SU-DHL-6 (cell line): ENCODE results near the gene PTPN11.

Experiments
- H2AFZ ChIP-seq: fragments of 200-600 bp; sonication (generic); 2 replicates; pipeline ENCODE4 v1.6.1; 2014; ENCODE audit warnings: low read depth, mild to moderate bottlenecking, moderate library complexity, mixed read lengths, antibody characterized with exemption, low read length; ENCODE audit not compliant: severe bottlenecking
- H3F3A ChIP-seq: fragments of 200-600 bp; shearing (Covaris generic); 2 replicates; pipeline ENCODE4 v1.6.0; 2016; ENCODE audit warnings: antibody characterized with exemption, mild to moderate bottlenecking; ENCODE audit not compliant: insufficient read depth
- H3K27ac ChIP-seq: fragments of 200-600 bp; sonication (generic); 2 replicates; pipeline ENCODE4 v1.5.1; 2016; ENCODE audit warnings: low read depth, mild to moderate bottlenecking, low read length, moderate library complexity, mixed read lengths
- H3K27me3 ChIP-seq: fragments of 200-600 bp; sonication (generic), shearing (Covaris generic); 2 replicates; pipeline ENCODE4 v1.6.0; 2014; ENCODE audit warnings: mild to moderate bottlenecking, low read length
- H3K36me3 ChIP-seq: fragments of 200-600 bp; sonication (generic); 2 replicates; pipeline ENCODE4 v1.6.1; 2014; ENCODE audit warnings: mild to moderate bottlenecking, low read length, mixed read lengths
- H3K4me2 ChIP-seq: fragments of 300-600, 200-600 bp; shearing (Covaris generic), sonication (generic); 2 replicates; pipeline ENCODE4 v1.6.0; 2014; ENCODE audit warnings: low read length, low read depth, mild to moderate bottlenecking; ENCODE audit not compliant: poor library complexity, severe bottlenecking
- H3K4me3 ChIP-seq: fragments of 200-600 bp; sonication (generic); 2 replicates; pipeline ENCODE4 v1.5.1; 2014; ENCODE audit warnings: antibody characterized with exemption, low read length, mild to moderate bottlenecking, mixed read lengths; ENCODE audit not compliant: insufficient read depth, poor library complexity, severe bottlenecking
- H3K79me2 ChIP-seq: fragments of 200-600 bp; sonication (generic); 2 replicates; pipeline ENCODE4 v1.6.1; 2014; ENCODE audit warnings: mild to moderate bottlenecking, low read length, moderate library complexity; ENCODE audit not compliant: insufficient read depth
- H3K9ac ChIP-seq: fragments of 200-600 bp; sonication (generic); 2 replicates; pipeline ENCODE4 v1.7.0; 2014; ENCODE audit warnings: mild to moderate bottlenecking, low read length
- H3K9me2 ChIP-seq: fragments of 200-600 bp; sonication (generic); replicated peaks from 2 replicates; pipeline ENCODE4 v1.6.1; 2014; ENCODE audit warnings: low read length; ENCODE audit not compliant: insufficient read depth
- H3K9me3 ChIP-seq: fragments of 200-600 bp; sonication (generic); 2 replicates; pipeline ENCODE4 v1.6.1; 2014; ENCODE audit warnings: low read length, mixed read lengths; ENCODE audit not compliant: insufficient read depth
- H4K20me1 ChIP-seq: fragments of 200-600 bp; sonication (generic); 2 replicates; pipeline ENCODE4 v1.6.1; 2014; ENCODE audit warnings: low read depth, mild to moderate bottlenecking, antibody characterized with exemption, low read length, moderate library complexity, mixed read lengths
- CTCF ChIP-seq: fragments of 200-600 bp; sonication (generic); IDR thresholded peaks from one replicate; pipeline ENCODE4 v1.5.1; 2017; ENCODE audit warnings: antibody characterized with exemption, mild to moderate bottlenecking, low read length, moderate library complexity; ENCODE audit not compliant: insufficient read depth, poor library complexity, severe bottlenecking
- EZH2phosphoT487 ChIP-seq: fragments of 200-600 bp; sonication (generic), shearing (Covaris generic); conservative IDR thresholded peaks from 2 replicates; pipeline ENCODE4 v1.6.1; 2018; ENCODE audit warnings: mild to moderate bottlenecking, antibody characterized with exemption, low read length, moderate library complexity, mixed read lengths

Gene PTPN11

GRCh38 chr12:112424126-112424525 is 5.4 kb downstream of the PTPN11 start:
- Histone ChIP-seq H3K4me3 (no peak overlapping the region), H3K9me2 (no peaks in the 10 kb centered on the region), H3K79me2 (peaks cover 92% of the 10 kb centered on the region), H3K9ac (no peak overlapping the region), H3K4me2 (no peak overlapping the region), H3K36me3 (no peaks in the 10 kb centered on the region), H3K27me3 (no peaks in the 10 kb centered on the region), H2AFZ (no peak overlapping the region), H4K20me1 (peaks cover 9% of the 10 kb centered on the region), H3K9me3 (no peaks in the 10 kb centered on the region), H3K27ac (no peak overlapping the region), H3F3A (no peaks in the 10 kb centered on the region; the same call in 1 of the 2 replicates)
- no peak for TF ChIP-seq EZH2phosphoT487
- no peak for TF ChIP-seq CTCF

- no peak overlapping the region for H3K27ac ChIP-seq
- TF ChIP-seq CTCF (no peak), EZH2phosphoT487 (no peak)
- no peaks in the 10 kb centered on the region; the same call in 1 of the 2 replicates for H3F3A ChIP-seq
- peaks cover 8% of the 10 kb centered on the region for H4K20me1 ChIP-seq
- H3K36me3 ChIP-seq = no peaks in the 10 kb centered on the region
- H3K27me3 ChIP-seq = no peaks in the 10 kb centered on the region
- H3K4me3 ChIP-seq = no peak overlapping the region
- H3K9me3 ChIP-seq = no peaks in the 10 kb centered on the region
- H3K79me2 ChIP-seq = peaks cover 92% of the 10 kb centered on the region
- no peak overlapping the region for H2AFZ ChIP-seq
- H3K9me2 ChIP-seq = no peaks in the 10 kb centered on the region
- H3K4me2 ChIP-seq = no peak overlapping the region
- H3K9ac ChIP-seq = no peak overlapping the region
These were observed 7.0 kb downstream of the PTPN11 start for GRCh38 chr12:112425582-112426382.

GRCh38 chr12:112427760-112428159 is 9.0 kb downstream of the PTPN11 start:
- peaks cover 4% of the 10 kb centered on the region; the same call in 1 of the 2 replicates for H4K20me1 ChIP-seq
- H3K27ac ChIP-seq = no peak overlapping the region
- H3F3A ChIP-seq = no peaks in the 10 kb centered on the region; the same call in 1 of the 2 replicates
- no peak overlapping the region for H3K4me2 ChIP-seq
- H3K79me2 ChIP-seq = peaks cover 85% of the 10 kb centered on the region
- H2AFZ ChIP-seq = no peak overlapping the region
- no peak overlapping the region for H3K4me3 ChIP-seq
- TF ChIP-seq EZH2phosphoT487 = no peak
- no peak for TF ChIP-seq CTCF
- H3K9me3 ChIP-seq = no peaks in the 10 kb centered on the region
- H3K9me2 ChIP-seq = no peaks in the 10 kb centered on the region
- no peaks in the 10 kb centered on the region for H3K27me3 ChIP-seq
- no peaks in the 10 kb centered on the region for H3K36me3 ChIP-seq
- H3K9ac ChIP-seq = no peak overlapping the region
